Spleen (tissue), 7 donors: ENCODE data around the gene ENTPD2.

Source experiments
- CTCF ChIP-seq, 11 experiments: fragments of 200-600 bp in 7 of 11; fragments of 450-650 bp in 4 of 11; sonication (generic) in 4 of 11; IDR thresholded peaks in 8 of 11; conservative IDR thresholded peaks in 3 of 11; 1 replicate in 7 of 11; 2 replicates in 4 of 11; pipeline versions ENCODE4 v1.4.0 to v1.8.0; 2016 to 2021; ENCODE audit warnings: antibody characterized with exemption in 11 of 11, inconsistent platforms in 4 of 11, mild to moderate bottlenecking in 1 of 11
- POLR2A ChIP-seq, 3 donors: fragments of 450-650 bp; IDR thresholded peaks; one replicate each; pipeline ENCODE4 v1.5.1; 2017; ENCODE audit warnings: antibody characterized with exemption in 3 of 3, mild to moderate bottlenecking in 1 of 3
- donor health status: DM: no; HTN: no; CAD: no; lungs with moderate emphysema.
- donor health status: DM: no; HTN: no; CAD: no.
- donor health status: DM: no; HTN: no; CAD: no.

GRCh38 chr9:137070201-137070905 is 16.5 kb upstream of the ENTPD2 start, which contains the start of gene SAPCD2:
- TF ChIP-seq POLR2A (IDR thresholded peaks at IDR 0.05) (no peak), CTCF (IDR thresholded peaks at IDR 0.05 in 8 of 11, conservative IDR thresholded peaks at IDR 0.05 in 3 of 11) (peak in 1 of 11 experiments; percentile 25)
